Measurements from ENCODE around the gene UBA6. TPM values are rescaled to one million over a fixed set of nuclear protein-coding genes. Genes with fewer than 3 reads are reported as not detected.

The UBA6 gene
- total and polyA plus RNA-seq, 9 donors = 7.4 to 51.7 (median 39.4) TPM

DNA sequence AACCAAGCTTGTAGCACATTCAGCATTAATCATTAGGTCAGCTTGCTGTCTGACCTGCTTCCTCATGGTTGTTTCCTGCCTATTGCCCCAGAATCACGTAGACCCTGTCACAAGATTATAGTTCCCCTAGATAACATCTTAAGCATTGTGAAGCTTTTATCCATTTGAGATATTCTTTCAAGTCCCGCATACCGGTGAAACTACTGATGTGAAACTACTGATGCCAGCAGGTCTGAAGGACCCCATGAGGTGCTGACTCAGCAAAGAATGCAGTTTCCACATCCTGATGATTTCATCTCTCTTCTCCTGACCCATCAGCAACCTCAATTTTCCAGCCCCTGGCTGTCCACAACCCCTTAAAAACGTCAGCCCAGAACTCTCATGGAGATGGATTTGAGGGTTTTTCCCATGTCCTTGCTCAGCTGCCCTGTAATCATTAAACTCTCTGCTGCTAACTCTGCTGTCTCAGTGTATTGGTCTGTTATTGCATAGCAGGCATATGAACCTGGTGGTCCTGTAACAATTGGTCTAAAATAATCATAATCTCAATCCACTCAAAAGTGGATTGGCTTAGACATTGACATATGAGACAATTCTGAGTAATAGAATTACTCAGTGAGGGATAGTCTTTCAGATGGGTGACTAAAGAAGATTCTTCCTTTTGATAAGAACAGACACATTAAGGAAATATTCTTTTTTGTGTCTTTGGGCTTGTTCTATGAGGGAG lies 26.3 kb upstream of the UBA6 start:
- WGBS, 3 donors = 76 to 77% (median 76%) methylated on average over 4 of the region's 4 CpGs
- intact Hi-C loops (cut with DNase I) = no loop called here
- DNase-seq = no peak
- TF ChIP-seq POLR2A (IDR thresholded peaks at IDR 0.05) (no peak), EP300 (IDR thresholded peaks at IDR 0.05) (no peak)
- TF ChIP-seq, protein P1, sequence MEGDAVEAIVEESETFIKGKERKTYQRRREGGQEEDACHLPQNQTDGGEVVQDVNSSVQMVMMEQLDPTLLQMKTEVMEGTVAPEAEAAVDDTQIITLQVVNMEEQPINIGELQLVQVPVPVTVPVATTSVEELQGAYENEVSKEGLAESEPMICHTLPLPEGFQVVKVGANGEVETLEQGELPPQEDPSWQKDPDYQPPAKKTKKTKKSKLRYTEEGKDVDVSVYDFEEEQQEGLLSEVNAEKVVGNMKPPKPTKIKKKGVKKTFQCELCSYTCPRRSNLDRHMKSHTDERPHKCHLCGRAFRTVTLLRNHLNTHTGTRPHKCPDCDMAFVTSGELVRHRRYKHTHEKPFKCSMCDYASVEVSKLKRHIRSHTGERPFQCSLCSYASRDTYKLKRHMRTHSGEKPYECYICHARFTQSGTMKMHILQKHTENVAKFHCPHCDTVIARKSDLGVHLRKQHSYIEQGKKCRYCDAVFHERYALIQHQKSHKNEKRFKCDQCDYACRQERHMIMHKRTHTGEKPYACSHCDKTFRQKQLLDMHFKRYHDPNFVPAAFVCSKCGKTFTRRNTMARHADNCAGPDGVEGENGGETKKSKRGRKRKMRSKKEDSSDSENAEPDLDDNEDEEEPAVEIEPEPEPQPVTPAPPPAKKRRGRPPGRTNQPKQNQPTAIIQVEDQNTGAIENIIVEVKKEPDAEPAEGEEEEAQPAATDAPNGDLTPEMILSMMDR (IDR thresholded peaks at IDR 0.05) = no peak
- H3K27ac ChIP-seq = no peak overlapping the region
- H3K36me3 ChIP-seq = no peaks in the 10 kb centered on the region
- H3K27me3 ChIP-seq = no peaks in the 10 kb centered on the region
- H3K9me3 ChIP-seq = no peaks in the 10 kb centered on the region
- no peaks in the 10 kb centered on the region for H3K4me1 ChIP-seq (ENCODE audit: insufficient read depth)
- no peak overlapping the region for H3K4me3 ChIP-seq

DNA sequence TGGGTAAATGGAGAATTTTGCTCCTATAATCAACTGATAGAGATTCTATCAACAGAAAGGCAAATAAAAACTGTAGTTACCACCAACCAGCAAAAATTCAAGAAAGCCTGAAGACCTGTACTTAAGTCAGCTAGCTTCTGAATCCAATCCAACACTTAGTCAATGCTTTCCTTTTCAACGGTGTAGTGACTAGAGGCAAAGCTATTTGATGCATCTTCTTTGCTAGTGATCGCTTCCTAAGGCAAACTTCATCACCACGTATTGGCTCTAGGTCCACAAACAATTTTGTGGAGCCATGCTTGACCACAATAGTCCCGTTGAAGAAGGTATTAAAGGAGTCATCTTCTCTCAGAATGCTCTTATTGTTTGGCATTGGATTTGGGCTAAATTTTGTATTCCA lies 25.0 kb upstream of the UBA6 start:
- H3K27ac ChIP-seq = no peak overlapping the region
- DNase-seq = no peak
- H3K4me3 ChIP-seq = no peak overlapping the region
- H3K36me3 ChIP-seq = no peaks in the 10 kb centered on the region
- WGBS, 3 donors = 87 to 92% (median 91%) methylated on average over 4 of the region's 4 CpGs
- intact Hi-C loops (cut with DNase I) = no loop called here
- no peak for TF ChIP-seq EP300 (IDR thresholded peaks at IDR 0.05)
- TF ChIP-seq, protein P1 (IDR thresholded peaks at IDR 0.05) = no peak
- TF ChIP-seq POLR2A (IDR thresholded peaks at IDR 0.05) = no peak
- no peaks in the 10 kb centered on the region for H3K9me3 ChIP-seq
- no peaks in the 10 kb centered on the region for H3K4me1 ChIP-seq (ENCODE audit: insufficient read depth)
- no peaks in the 10 kb centered on the region for H3K27me3 ChIP-seq

DNA sequence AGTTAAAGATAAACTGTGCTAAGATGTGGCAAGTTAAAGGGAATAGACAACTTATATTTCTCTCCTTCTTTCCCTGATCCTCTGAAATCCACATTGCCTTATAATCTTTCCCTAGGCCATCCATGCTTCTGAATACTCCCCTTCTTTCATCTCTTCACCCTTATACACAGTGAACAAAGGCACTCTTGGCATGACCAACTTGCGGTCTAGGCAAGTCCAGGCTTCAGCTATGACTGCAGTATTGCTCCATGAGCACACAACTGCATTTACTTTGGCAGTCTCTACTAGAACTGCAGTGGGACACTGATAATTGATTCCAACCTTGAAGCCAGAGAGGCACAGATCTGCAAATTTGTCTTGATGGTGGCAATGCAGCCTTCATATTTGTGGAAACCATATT lies 24.2 kb upstream of the UBA6 start:
- intact Hi-C loops (cut with DNase I) = no loop called here
- Histone ChIP-seq H3K27ac (no peak overlapping the region), H3K4me1 (ENCODE audit: insufficient read depth) (no peaks in the 10 kb centered on the region), H3K4me3 (no peak overlapping the region), H3K9me3 (no peaks in the 10 kb centered on the region), H3K27me3 (no peaks in the 10 kb centered on the region), H3K36me3 (no peaks in the 10 kb centered on the region)
- DNase-seq = no peak
- 94 to 97% (median 94%) methylated on average over 1 of the region's 1 CpG for WGBS, 3 donors
- no peak for TF ChIP-seq POLR2A (IDR thresholded peaks at IDR 0.05)
- no peak for TF ChIP-seq EP300 (IDR thresholded peaks at IDR 0.05)
- TF ChIP-seq, protein P1 (IDR thresholded peaks at IDR 0.05) = no peak

DNA sequence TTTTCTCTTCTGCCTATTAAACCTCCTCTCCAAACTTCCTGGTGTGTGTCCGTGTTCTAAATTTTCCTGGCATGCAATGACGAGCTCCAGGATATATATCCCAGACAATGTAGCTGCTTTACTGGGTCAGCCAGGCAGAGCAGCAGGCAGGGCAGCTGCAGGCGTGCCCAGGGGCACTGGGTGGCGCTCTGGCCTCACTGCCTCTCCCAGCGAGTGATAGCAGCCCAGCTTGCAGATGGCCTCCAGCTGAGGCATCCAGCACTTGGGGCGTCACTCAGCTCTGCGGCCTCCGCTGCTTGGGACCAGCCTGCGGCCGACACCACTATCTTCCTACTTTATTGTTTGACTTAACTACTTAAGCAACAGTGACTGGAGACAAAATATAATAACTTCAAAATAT lies 23.0 kb upstream of the UBA6 start:
- Histone ChIP-seq H3K4me1 (ENCODE audit: insufficient read depth) (no peaks in the 10 kb centered on the region), H3K36me3 (no peaks in the 10 kb centered on the region), H3K9me3 (no peaks in the 10 kb centered on the region), H3K27me3 (no peaks in the 10 kb centered on the region), H3K27ac (no peak overlapping the region), H3K4me3 (no peak overlapping the region)
- intact Hi-C loops (cut with DNase I) = no loop called here
- TF ChIP-seq, protein P1 (IDR thresholded peaks at IDR 0.05) = no peak
- TF ChIP-seq EP300 (IDR thresholded peaks at IDR 0.05) (no peak), POLR2A (IDR thresholded peaks at IDR 0.05) (no peak)
- DNase-seq = no peak
- WGBS, 3 donors = 51 to 73% (median 56%) methylated on average over 10 of the region's 10 CpGs

All from ovary (tissue), 9 donors.